Neuronal stem cell (in vitro differentiated cells): ENCODE measurements around the gene FLCN. TPM values are rescaled to one million over a fixed set of nuclear protein-coding genes. Genes with fewer than 3 reads are reported as not detected.

Experiments
- DNase-seq: peaks from one replicate; pipeline ENCODE4 v3.0.0-alpha.2; 2013; ENCODE audit warnings: low spot score
- H2AFZ ChIP-seq: one replicate; pipeline ENCODE4 v1.6.1; 2013; ENCODE audit warnings: mild to moderate bottlenecking, low read length, inconsistent platforms
- H2AK5ac ChIP-seq: 2 replicates; pipeline ENCODE4 v1.6.1; 2013; ENCODE audit warnings: low read depth, mild to moderate bottlenecking, inconsistent platforms, low read length, moderate library complexity, mixed read lengths
- H2BK120ac ChIP-seq: 2 replicates; pipeline ENCODE4 v1.6.1; 2013; ENCODE audit warnings: low read depth, mild to moderate bottlenecking, inconsistent platforms, low read length, moderate library complexity, mixed read lengths
- H2BK12ac ChIP-seq: one replicate; pipeline ENCODE4 v1.6.1; 2013; ENCODE audit warnings: low read length, inconsistent platforms
- H2BK15ac ChIP-seq: 2 replicates; pipeline ENCODE4 v1.6.1; 2013; ENCODE audit warnings: mild to moderate bottlenecking, low read length, inconsistent platforms, mixed read lengths
- H2BK5ac ChIP-seq: one replicate; pipeline ENCODE4 v1.6.1; 2013; ENCODE audit warnings: inconsistent platforms, mild to moderate bottlenecking, low read length, moderate library complexity
- H3K14ac ChIP-seq: one replicate; pipeline ENCODE4 v1.6.1; 2013; ENCODE audit warnings: low read length, inconsistent platforms
- H3K18ac ChIP-seq: 2 replicates; pipeline ENCODE4 v1.6.1; 2013; ENCODE audit warnings: low read length, inconsistent platforms
- H3K23ac ChIP-seq: 2 replicates; pipeline ENCODE4 v1.6.1; 2013; ENCODE audit warnings: low read depth, mild to moderate bottlenecking, mixed read lengths, low read length, inconsistent platforms; ENCODE audit not compliant: poor library complexity
- H3K27ac ChIP-seq: replicated peaks from 3 replicates; pipeline ENCODE4 v1.5.1; 2013; ENCODE audit warnings: low read length, inconsistent platforms
- H3K27me3 ChIP-seq, 3 experiments: 2 replicates each; pipeline ENCODE4 v1.6.1; 2013; ENCODE audit warnings: low read length in 3 of 3, mild to moderate bottlenecking in 2 of 3, inconsistent platforms in 1 of 3, low read depth in 1 of 3, mixed read lengths in 1 of 3, moderate library complexity in 1 of 3; ENCODE audit not compliant: control insufficient read depth in 3 of 3, insufficient read depth in 3 of 3
- H3K36me3 ChIP-seq, 2 donors: replicated peaks in 1 of 2; 2 replicates each; pipeline ENCODE4 v1.6.1; 2013; ENCODE audit warnings: low read length in 2 of 2; ENCODE audit not compliant: control insufficient read depth in 2 of 2, insufficient read depth in 2 of 2
- H3K4ac ChIP-seq: 2 replicates; pipeline ENCODE4 v1.6.1; 2013; ENCODE audit warnings: inconsistent platforms, mild to moderate bottlenecking, low read length, moderate library complexity
- H3K4me1 ChIP-seq, 2 donors: 1 replicate in 1 of 2; 2 replicates in 1 of 2; pipeline ENCODE4 v1.6.1; 2013; ENCODE audit warnings: low read length in 2 of 2, low read depth in 1 of 2; ENCODE audit not compliant: control insufficient read depth in 2 of 2, insufficient read depth in 1 of 2
- H3K4me2 ChIP-seq: one replicate; pipeline ENCODE4 v1.6.1; 2013; ENCODE audit warnings: mild to moderate bottlenecking, low read length, inconsistent platforms; ENCODE audit not compliant: insufficient read depth, poor library complexity, severe bottlenecking
- H3K4me3 ChIP-seq, 2 donors: 2 replicates each; pipeline ENCODE4 v1.5.1; 2013; ENCODE audit warnings: low read length in 2 of 2, mild to moderate bottlenecking in 2 of 2, inconsistent platforms in 1 of 2, moderate library complexity in 1 of 2
- H3K79me1 ChIP-seq: one replicate; pipeline ENCODE4 v1.6.1; 2013; ENCODE audit warnings: low read depth, mild to moderate bottlenecking, inconsistent platforms, low read length, moderate library complexity
- H3K9ac ChIP-seq: one replicate; pipeline ENCODE4 v1.6.1; 2013; ENCODE audit warnings: mild to moderate bottlenecking, low read depth, low read length, inconsistent platforms; ENCODE audit not compliant: poor library complexity
- H3K9me3 ChIP-seq, 2 donors: replicated peaks in 1 of 2; 2 replicates each; pipeline versions ENCODE3 to v1.6.1; 2013; ENCODE audit warnings: low read length in 2 of 2, mild to moderate bottlenecking in 2 of 2, inconsistent platforms in 1 of 2, low read depth in 1 of 2, mixed read lengths in 1 of 2, moderate library complexity in 1 of 2; ENCODE audit not compliant: control insufficient read depth in 2 of 2, insufficient read depth in 1 of 2
- H4K8ac ChIP-seq: one replicate; pipeline ENCODE4 v1.6.1; 2013; ENCODE audit warnings: low read depth, mild to moderate bottlenecking, inconsistent platforms, low read length, moderate library complexity
- H4K91ac ChIP-seq: one replicate; pipeline ENCODE4 v1.6.1; 2013; ENCODE audit warnings: low read length, low read depth, mild to moderate bottlenecking, inconsistent platforms; ENCODE audit not compliant: poor library complexity
- WGBS, 2 donors: extraction: QIAGEN DNeasy Blood & Tissue Kit; methylation state at CpG; one replicate each; pipeline ENCODE4 v1.1.7; 2013; ENCODE audit warnings: missing lambda C conversion rate in 2 of 2, mixed read lengths in 1 of 2; ENCODE audit not compliant: insufficient read length in 2 of 2, insufficient replicate concordance in 1 of 2; ENCODE audit errors: extremely low coverage in 2 of 2; 5-methylcytosine and 5-hydroxymethylcytosine counted together
- polyA plus RNA-seq, 2 experiments: library from polyadenylated mRNA; stranded (reverse); fragments of 200-250 nt; gene quantifications; one replicate each; pipeline ENCODE4 v1.2.3, GENCODE V29; 2013

Gene FLCN
- 12.0 TPM for polyA plus RNA-seq (2013, experiment 1 of 2)
- polyA plus RNA-seq (2013, experiment 2 of 2) = 12.6 TPM

- peak; percentile 88 for DNase-seq
- no peak within 1 kb of the TSS for H2AK5ac ChIP-seq
Measured at GRCh38 chr17:17237026-17237799, at the start of gene FLCN. TSS of gene FLCN (minus strand) at chr17:17237168. CDS start at chr17:17228137, 9,031 bp downstream.

GRCh38 chr17:17285951-17286350, 49.0 kb upstream of the FLCN start:
- H2BK15ac ChIP-seq = no peak overlapping the region
- DNase-seq = no peak
- H3K4ac ChIP-seq = no peak overlapping the region
- no peak overlapping the region for H2AK5ac ChIP-seq
- H3K27ac ChIP-seq = no peak overlapping the region
- H4K8ac ChIP-seq = no peak overlapping the region
- no peak overlapping the region for H2BK120ac ChIP-seq
- no peak overlapping the region for H3K4me2 ChIP-seq
- H4K91ac ChIP-seq = no peak overlapping the region
- no peak overlapping the region for H3K23ac ChIP-seq
- H3K9me3 ChIP-seq = no peaks in the 10 kb centered on the region
- peak overlapping the region; percentile 40 for H2AFZ ChIP-seq
- no peak overlapping the region for H2BK12ac ChIP-seq
- H3K18ac ChIP-seq = no peak overlapping the region
- H3K4me3 ChIP-seq = no peak overlapping the region
- H3K14ac ChIP-seq = no peak overlapping the region
- no peaks in the 10 kb centered on the region for H3K27me3 ChIP-seq
- no peaks in the 10 kb centered on the region for H3K36me3 ChIP-seq
- no peak overlapping the region for H3K9ac ChIP-seq
- no peaks in the 10 kb centered on the region for H3K4me1 ChIP-seq
- H2BK5ac ChIP-seq = no peak overlapping the region
- H3K79me1 ChIP-seq = peaks cover under 1% of the 10 kb centered on the region
- WGBS, 2 donors = 100% methylated on average over 1 of the region's 5 CpGs; no CpG with 5 or more reads in 1 of the 2 donors

More at GRCh38 chr17:17237026-17237799, at the start of gene FLCN:
- Histone ChIP-seq H3K4me3 (peak within 1 kb of the TSS; percentile 61 to 96), H3K4me2 (peak within 1 kb of the TSS; percentile 82), H4K8ac (no peak within 1 kb of the TSS), H3K79me1 (peaks cover 16% of the 10 kb centered on the region), H3K4me1 (peaks cover 7 to 13% of the 10 kb centered on the region in 2 donors), H3K27me3 (no peaks in the 10 kb centered on the region), H3K27ac (peak within 1 kb of the TSS; percentile 80), H3K14ac (peak within 1 kb of the TSS; percentile 76), H2BK12ac (peak within 1 kb of the TSS; percentile 63), H4K91ac (peak within 1 kb of the TSS; percentile 98), H3K18ac (peak within 1 kb of the TSS; percentile 100), H2BK120ac (peak within 1 kb of the TSS; percentile 83), H2AFZ (peak within 1 kb of the TSS; percentile 98), H3K9me3 (no peaks in the 10 kb centered on the region), H3K9ac (peak within 1 kb of the TSS; percentile 99), H3K4ac (no peak within 1 kb of the TSS), H2BK5ac (peak within 1 kb of the TSS; percentile 98), H3K36me3 (peaks cover 6 to 11% of the 10 kb centered on the region in 2 donors), H2BK15ac (peak within 1 kb of the TSS; percentile 98), H3K23ac (peak within 1 kb of the TSS; percentile 65)
- WGBS, 2 donors = no CpG with 5 or more reads among the region's 53 CpGs

GRCh38 chr17:17280613-17281549, 43.9 kb upstream of the FLCN start, which contains the start of gene COPS3:
TSS of gene COPS3 (minus strand) at chr17:17281246. CDS start at chr17:17281186, 60 bp downstream.
- H3K36me3 ChIP-seq = peaks cover 2 to 21% of the 10 kb centered on the region in 2 donors
- no peaks in the 10 kb centered on the region for H3K27me3 ChIP-seq
- peak; percentile 95 for DNase-seq
- H3K4me1 ChIP-seq = peaks cover 2 to 6% of the 10 kb centered on the region in 2 donors
- H3K23ac ChIP-seq = peak within 1 kb of the TSS; percentile 36
- H2AFZ ChIP-seq = peak within 1 kb of the TSS; percentile 94
- no peak within 1 kb of the TSS for H3K4ac ChIP-seq
- peak within 1 kb of the TSS; percentile 79 for H2BK5ac ChIP-seq
- H3K79me1 ChIP-seq = peaks cover 12% of the 10 kb centered on the region
- peak within 1 kb of the TSS; percentile 96 for H3K18ac ChIP-seq
- H2BK12ac ChIP-seq = no peak within 1 kb of the TSS
- no peak within 1 kb of the TSS for H4K91ac ChIP-seq
- peak within 1 kb of the TSS; percentile 81 for H2AK5ac ChIP-seq
- peak within 1 kb of the TSS; percentile 96 for H3K9ac ChIP-seq
- H3K4me2 ChIP-seq = peak within 1 kb of the TSS; percentile 67
- H2BK120ac ChIP-seq = no peak within 1 kb of the TSS
- peak within 1 kb of the TSS; percentile 78 for H3K27ac ChIP-seq
- H3K4me3 ChIP-seq = peak within 1 kb of the TSS; percentile 80 to 99
- no CpG with 5 or more reads among the region's 80 CpGs for WGBS, 2 donors
- H2BK15ac ChIP-seq = peak within 1 kb of the TSS; percentile 86
- peak within 1 kb of the TSS; percentile 49 for H3K14ac ChIP-seq
- H3K9me3 ChIP-seq = no peaks in the 10 kb centered on the region
- no peak within 1 kb of the TSS for H4K8ac ChIP-seq
